Brain pericyte (primary cell): ENCODE measurements around the gene POU3F3.

Source experiments
- DNase-seq: peaks from one replicate; pipeline ENCODE4 v3.0.0-alpha.2; 2012; ENCODE audit warnings: low read depth, low spot score

The POU3F3 gene

GRCh38 chr2:104853534-104854497 lies at the start of gene POU3F3:
Gene POU3F3 (plus strand): TSS chr2:104854115. CDS start chr2:104855511, 1,396 bp downstream.
- DNase-seq, result no peak

- DNase-seq, result no peak
Measured at GRCh38 chr2:104804148-104804890, 49.6 kb upstream of the POU3F3 start.

- no peak for DNase-seq
Measured at GRCh38 chr2:104812286-104812685, 41.6 kb upstream of the POU3F3 start.

GRCh38 chr2:104816143-104816542 lies 37.8 kb upstream of the POU3F3 start:
- no peak for DNase-seq

- DNase-seq, result no peak
Measured at GRCh38 chr2:104818264-104818663, 35.7 kb upstream of the POU3F3 start.

DNA sequence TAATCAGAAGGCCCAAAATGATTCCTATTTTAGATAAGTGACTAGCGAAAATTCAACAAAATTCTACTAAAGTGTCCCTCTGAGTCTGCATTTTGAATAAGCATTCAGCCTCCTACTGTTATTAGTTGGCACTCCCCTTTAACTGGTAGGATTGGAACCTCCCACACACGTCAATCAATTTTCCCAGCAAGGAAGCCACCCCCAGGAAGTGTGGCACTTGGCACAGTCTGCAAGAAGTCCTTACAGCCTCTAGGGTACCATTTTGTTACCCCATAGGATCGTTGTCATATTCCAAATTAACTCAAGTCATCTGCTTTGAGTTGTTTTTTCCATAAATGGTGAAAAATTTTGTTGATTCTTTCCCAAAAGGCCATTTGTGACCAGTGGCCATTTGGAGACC lies 33.8 kb upstream of the POU3F3 start:
- no peak for DNase-seq

- no peak for DNase-seq
Measured at GRCh38 chr2:104825124-104825865, 28.6 kb upstream of the POU3F3 start.

GRCh38 chr2:104826016-104826415 lies 27.9 kb upstream of the POU3F3 start:
- no peak for DNase-seq

- no peak for DNase-seq
Measured at GRCh38 chr2:104831742-104832141, 22.2 kb upstream of the POU3F3 start.

- no peak for DNase-seq
Measured at GRCh38 chr2:104834431-104835153, 19.3 kb upstream of the POU3F3 start.

GRCh38 chr2:104836265-104836664 lies 17.6 kb upstream of the POU3F3 start:
- no peak for DNase-seq

- no peak for DNase-seq
Measured at GRCh38 chr2:104836841-104837240, 17.1 kb upstream of the POU3F3 start.

DNA sequence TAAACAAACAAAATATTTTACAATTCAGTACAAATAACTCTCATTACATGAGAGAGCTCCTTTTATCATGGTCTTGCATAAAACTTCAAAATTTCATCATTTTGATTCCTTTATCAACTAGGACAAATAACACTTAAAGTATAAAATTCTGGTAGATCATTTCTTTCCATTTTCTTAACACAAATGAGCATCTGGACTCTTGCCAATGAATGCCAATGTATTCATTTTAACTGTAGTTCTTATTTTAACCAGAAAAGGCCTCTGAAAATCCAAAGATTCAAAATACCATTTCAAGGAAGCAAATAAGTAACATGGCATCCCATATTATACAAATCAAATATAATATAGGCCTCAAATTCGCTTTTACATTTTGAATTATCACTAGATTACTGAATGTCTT lies 13.8 kb upstream of the POU3F3 start:
- no peak for DNase-seq

DNA sequence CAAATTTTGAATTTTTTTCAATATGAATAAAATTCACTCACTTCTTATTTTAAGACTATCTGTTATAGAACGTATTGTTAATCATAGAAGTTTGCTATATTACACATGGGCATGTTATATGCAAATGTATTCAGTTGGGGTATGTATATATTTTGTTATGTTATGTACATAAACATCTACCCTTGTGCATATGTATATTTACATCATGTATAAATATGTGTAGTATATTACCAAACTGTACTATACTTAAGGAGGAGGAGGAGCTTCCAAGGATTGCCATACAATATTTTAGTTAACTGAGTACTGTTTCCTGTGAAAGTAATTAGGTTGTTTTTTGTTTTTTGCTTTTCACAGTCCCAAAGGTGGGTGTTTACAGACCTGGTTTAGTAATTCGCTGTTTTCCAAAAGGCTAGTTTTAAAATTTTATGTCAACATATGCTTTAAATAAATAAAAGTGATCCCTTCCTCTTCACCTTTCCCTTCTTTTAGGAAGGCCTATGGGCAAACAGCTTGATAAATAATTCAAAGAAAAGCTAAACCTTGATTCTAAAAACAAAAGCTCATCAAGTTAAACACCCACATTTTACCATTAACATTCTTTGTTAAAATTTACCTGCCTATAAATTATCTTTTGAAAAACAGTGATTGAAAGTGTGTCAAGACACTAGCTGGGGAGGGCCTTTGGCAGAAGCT lies 12.9 kb upstream of the POU3F3 start:
- no peak for DNase-seq

DNA sequence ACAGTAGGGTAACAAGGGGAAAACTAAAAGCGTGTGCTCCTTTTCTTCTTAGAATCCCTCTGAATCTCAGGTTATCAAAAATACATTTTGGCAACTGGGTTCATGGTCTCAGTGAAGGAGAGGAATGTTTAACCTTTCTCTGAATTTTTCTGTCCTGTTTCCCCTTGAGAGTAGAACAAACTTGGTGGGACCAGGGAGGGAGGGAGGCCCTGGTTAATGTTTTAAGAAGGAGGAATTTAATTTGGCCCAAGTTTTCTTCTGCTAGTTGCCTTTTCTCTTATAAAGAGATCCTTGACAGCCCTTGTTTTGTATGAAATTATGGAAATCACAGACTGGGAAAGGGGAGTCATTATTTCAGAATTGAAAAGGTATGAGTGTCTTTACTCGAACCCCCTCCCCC lies 12.2 kb upstream of the POU3F3 start:
- no peak for DNase-seq

DNA sequence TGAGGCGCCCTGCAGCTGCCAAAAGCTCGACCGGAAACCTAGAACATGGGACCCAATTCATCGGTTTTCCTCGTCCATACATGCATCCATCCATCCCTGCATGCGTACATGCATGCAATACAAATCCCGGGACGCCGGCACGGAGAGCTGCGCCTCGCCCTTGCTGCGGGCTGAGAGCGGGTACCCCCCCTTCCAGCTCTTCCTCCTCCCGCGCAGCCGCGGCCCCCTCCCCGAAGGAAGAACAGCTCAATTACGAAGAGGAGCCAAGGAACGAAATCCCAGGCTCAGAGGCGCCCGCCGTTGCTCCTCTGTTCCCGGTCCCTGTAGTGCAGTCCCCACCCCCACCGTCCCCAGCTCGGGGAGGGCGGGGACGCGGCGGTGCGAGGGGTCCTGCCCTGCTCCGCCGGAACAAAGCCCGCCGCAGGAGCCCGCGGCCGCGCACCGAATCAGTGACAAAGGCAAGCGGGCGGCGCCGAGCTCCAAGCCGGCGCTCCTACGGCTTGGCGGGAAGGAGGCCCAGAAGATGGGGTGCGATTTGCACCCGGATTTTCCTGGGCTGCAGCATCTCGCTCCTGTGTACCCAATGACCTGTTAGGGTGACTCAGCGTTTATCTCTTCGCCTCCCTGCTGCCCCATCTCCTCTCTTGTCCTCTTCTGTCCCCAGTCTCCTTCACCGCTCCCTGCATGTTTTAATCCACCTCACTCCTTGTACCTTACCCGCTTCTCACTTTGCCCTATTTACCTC lies 8.9 kb upstream of the POU3F3 start:
- no peak for DNase-seq

DNA sequence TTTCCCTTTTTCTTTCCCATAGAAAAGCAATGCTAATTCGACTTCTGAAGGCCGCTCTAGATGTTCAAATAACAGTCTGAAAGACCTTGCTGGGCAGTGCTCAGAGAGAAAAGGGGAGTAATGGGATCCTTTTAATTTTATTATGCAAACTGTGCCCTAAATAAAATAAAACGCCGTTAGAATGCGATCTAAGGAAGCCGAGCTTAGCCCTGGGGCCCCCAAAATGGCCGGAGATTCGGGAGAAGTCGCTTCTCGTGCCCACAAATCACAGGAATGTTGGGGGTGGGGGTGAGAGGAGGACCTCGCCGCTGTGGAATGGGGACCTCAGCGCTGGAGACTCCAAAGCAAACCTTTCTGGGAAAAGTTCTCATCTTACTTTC lies 8.4 kb upstream of the POU3F3 start:
- DNase-seq, result no peak

DNA sequence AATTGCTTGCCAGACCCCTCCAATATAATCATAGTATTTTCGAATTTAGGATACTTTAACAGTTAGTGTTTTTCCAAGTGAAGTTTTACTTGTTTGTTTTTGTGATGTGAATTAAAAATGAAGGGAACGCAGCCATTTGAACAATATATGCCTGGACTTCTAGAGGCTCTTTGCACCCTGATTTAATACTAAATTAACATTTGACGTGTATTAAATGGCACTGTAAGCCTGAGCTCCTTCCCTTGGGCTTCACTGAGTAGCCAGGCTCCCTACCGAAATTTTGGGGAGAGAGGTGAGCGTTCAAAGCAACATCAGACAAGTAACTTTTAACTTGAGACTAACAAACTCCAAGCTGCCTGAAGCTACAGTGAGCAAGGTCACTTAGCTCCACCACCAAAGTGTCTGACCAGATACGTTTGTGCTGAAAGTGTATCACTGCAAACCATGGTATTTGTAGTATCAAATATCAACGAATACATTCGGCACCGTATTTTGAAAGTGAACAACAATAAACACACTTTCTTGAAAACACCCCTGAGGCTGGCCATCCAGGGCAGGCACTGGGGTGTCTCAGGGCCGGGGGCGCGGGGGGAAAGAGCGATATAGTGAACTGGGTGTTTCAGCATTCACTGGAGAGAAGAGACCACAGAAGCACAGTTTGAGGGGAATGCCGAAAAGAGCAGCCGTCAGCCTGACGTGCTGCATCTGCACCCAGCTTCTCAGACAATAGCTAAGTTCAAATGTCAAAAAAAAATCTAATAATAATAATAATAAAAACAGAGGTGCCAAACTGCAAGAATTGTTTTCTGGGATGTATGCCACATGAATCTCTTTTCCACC lies 7.7 kb upstream of the POU3F3 start:
- DNase-seq, result no peak
